ENCODE measurements around the gene TMED1. TPM values are rescaled to one million over a fixed set of nuclear protein-coding genes. Genes with fewer than 3 reads are reported as not detected.

Gene TMED1
- total and polyA plus RNA-seq, 2 of the 8 experiments (the other 6 are each of a cell fraction or from before 2014, with no cell fraction given), result 26.9 to 31.9 TPM

- TF ChIP-seq CHD7 (IDR thresholded peaks at IDR 0.05; ENCODE audit: insufficient replicate concordance, low read length), result no peak
Observed at GRCh38 chr19:10811391-10812111, 24.5 kb downstream of the TMED1 start (continued).
